Uterus (tissue), 4 donors: ENCODE measurements around the gene METTL3. TPM values are rescaled to one million over a fixed set of nuclear protein-coding genes. Genes with fewer than 3 reads are reported as not detected.

Source experiments
- DNase-seq, 2 donors: peaks; one replicate each; pipeline ENCODE4 v3.0.0-alpha.2; 2019 to 2020
- H3K27ac ChIP-seq, 2 donors: fragments of 200-600 bp; sonication (generic); 1 replicate in 1 of 2; 2 replicates in 1 of 2; pipeline ENCODE4 v1.5.1; 2016 to 2018
- H3K27me3 ChIP-seq, 2 donors: fragments of 200-600 bp; sonication (generic); one replicate each; pipeline ENCODE4 v1.5.1; 2018 to 2019; ENCODE audit warnings: control low read depth in 1 of 2
- H3K36me3 ChIP-seq, 2 donors: fragments of 200-600 bp; sonication (generic); one replicate each; pipeline ENCODE4 v1.5.1; 2019; ENCODE audit warnings: control low read depth in 1 of 2
- H3K4me1 ChIP-seq, 2 donors: fragments of 200-600 bp; sonication (generic); one replicate each; pipeline ENCODE4 v1.5.1; 2018 to 2019; ENCODE audit warnings: control low read depth in 1 of 2
- H3K4me3 ChIP-seq, 2 donors: fragments of 200-600 bp; sonication (generic); 1 replicate in 1 of 2; 2 replicates in 1 of 2; pipeline ENCODE4 v1.5.1; 2018 to 2019; ENCODE audit warnings: mild to moderate bottlenecking in 1 of 2
- H3K9me3 ChIP-seq, 2 donors: fragments of 200-600 bp; sonication (generic); one replicate each; pipeline ENCODE4 v1.5.1; 2019; ENCODE audit warnings: control low read depth in 1 of 2
- CTCF ChIP-seq, 4 experiments: fragments of 200-600 bp in 2 of 4; fragments of 450-650 bp in 2 of 4; sonication (generic) in 2 of 4; IDR thresholded peaks; one replicate each; pipeline ENCODE4 v1.5.1; 2016 to 2019; ENCODE audit warnings: antibody characterized with exemption in 4 of 4, mild to moderate bottlenecking in 2 of 4, moderate library complexity in 1 of 4
- POLR2A ChIP-seq, 2 donors: fragments of 450-650 bp; IDR thresholded peaks; one replicate each; pipeline ENCODE4 v1.6.1; 2016; ENCODE audit warnings: antibody characterized with exemption in 2 of 2, mild to moderate bottlenecking in 1 of 2, moderate library complexity in 1 of 2
- intact Hi-C: fragments of 100-400 bp; cut with DNase I; formaldehyde crosslinking; loops from one replicate; pipeline ENCODE4 v1.15.1; 2023; ENCODE audit warnings: low total_unique reads
- total RNA-seq, 4 donors: library from RNA; depleted of rRNA in 3 of 4; stranded (reverse); fragments of >200 nt in 3 of 4; gene quantifications; one replicate each; pipeline versions ENCODE4 v1.1.0 to v1.2.4, GENCODE V29; 2014 to 2023
- donor health status: DM: yes; HTN: yes; CAD: no.

Gene METTL3
- total RNA-seq, 4 donors from 2014 or later = 47.4 to 101 (median 57.7) TPM

DNA sequence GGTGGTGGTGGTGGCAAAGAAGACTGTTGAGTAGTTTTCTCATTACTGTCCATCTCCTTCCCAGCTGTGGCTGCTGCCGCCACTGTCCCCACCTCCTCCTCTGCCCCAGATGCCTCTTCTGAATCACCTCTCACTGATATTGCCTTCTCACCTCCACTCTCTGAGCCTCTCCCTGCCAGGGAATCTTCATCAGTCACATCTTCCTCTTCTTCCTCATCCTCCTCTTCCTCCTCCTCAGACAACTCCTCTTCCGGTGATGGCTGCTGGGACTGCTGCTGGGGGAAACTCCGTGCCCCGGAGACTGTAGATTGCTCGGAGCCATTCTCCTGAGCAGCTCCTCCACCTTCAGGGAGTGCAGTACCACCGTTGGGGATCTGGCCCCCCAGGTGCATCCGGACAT lies 12.1 kb upstream of the METTL3 start:
- Histone ChIP-seq H3K27me3 (no peaks in the 10 kb centered on the region), H3K4me3 (no peak overlapping the region), H3K27ac (no peak overlapping the region), H3K9me3 (no peaks in the 10 kb centered on the region), H3K36me3 (no peaks in the 10 kb centered on the region), H3K4me1 (no peaks in the 10 kb centered on the region)
- no peak for DNase-seq
- intact Hi-C loops = no loop called here
- no peak for TF ChIP-seq POLR2A (IDR thresholded peaks at IDR 0.05)
- no peak for TF ChIP-seq CTCF (IDR thresholded peaks at IDR 0.05)

GRCh38 chr14:21521501-21521900 lies 10.4 kb upstream of the METTL3 start:
- H3K9me3 ChIP-seq = no peaks in the 10 kb centered on the region
- no peak overlapping the region for H3K4me3 ChIP-seq
- no peaks in the 10 kb centered on the region for H3K4me1 ChIP-seq
- H3K27me3 ChIP-seq = no peaks in the 10 kb centered on the region
- H3K36me3 ChIP-seq = no peaks in the 10 kb centered on the region
- intact Hi-C loops = no loop called here
- no peak for DNase-seq
- TF ChIP-seq CTCF (IDR thresholded peaks at IDR 0.05) (no peak), POLR2A (IDR thresholded peaks at IDR 0.05) (no peak)
- H3K27ac ChIP-seq = no peak overlapping the region

DNA sequence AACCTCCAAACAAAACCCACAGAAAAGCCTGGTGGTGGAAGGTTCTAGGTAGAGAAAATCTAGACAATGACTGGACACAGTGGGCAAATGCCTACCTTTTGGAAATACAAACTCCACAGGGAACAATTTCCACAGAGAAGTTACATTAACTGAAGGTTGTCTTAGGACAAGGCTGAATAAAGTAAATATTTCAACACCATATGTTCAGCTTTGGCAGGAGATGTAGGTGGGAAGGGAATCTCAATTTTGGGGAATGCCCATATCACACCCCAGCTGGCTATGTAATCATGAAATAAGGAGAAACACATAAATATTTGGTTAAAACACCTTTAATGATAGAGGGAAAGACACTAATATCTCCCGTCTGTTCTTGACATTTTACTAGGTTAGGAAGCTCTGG lies 9.6 kb upstream of the METTL3 start:
- H3K27ac ChIP-seq = no peak overlapping the region
- intact Hi-C loops = no loop called here
- no peak for TF ChIP-seq POLR2A (IDR thresholded peaks at IDR 0.05)
- no peak for TF ChIP-seq CTCF (IDR thresholded peaks at IDR 0.05)
- no peak for DNase-seq
- no peaks in the 10 kb centered on the region for H3K4me1 ChIP-seq
- H3K9me3 ChIP-seq = no peaks in the 10 kb centered on the region
- no peaks in the 10 kb centered on the region for H3K27me3 ChIP-seq
- H3K36me3 ChIP-seq = no peaks in the 10 kb centered on the region
- no peak overlapping the region for H3K4me3 ChIP-seq

DNA sequence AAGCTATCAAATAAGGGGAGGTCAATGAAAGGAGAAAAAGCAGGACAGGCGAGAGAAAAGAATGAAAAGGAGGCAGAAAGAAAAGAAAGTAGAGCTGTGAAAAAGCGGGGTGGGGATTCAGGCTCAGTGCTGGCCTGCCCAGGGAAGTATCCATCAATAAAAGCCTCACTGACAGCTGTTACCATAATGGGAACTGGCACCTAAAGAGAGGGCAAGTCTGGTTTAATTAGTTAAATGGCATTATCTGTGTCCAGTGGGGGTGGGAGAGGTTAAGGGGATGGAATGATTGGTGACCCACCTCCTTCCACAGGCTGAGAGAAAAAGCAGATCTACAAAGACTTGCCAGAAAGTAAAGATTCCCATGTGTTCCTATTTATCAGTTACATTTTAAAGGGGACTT lies 7.6 kb upstream of the METTL3 start:
- Histone ChIP-seq H3K27ac (no peak overlapping the region), H3K4me3 (no peak overlapping the region), H3K9me3 (no peaks in the 10 kb centered on the region), H3K27me3 (no peaks in the 10 kb centered on the region), H3K4me1 (no peaks in the 10 kb centered on the region), H3K36me3 (no peaks in the 10 kb centered on the region)
- intact Hi-C loops = no loop called here
- TF ChIP-seq POLR2A (IDR thresholded peaks at IDR 0.05) = no peak
- TF ChIP-seq CTCF (IDR thresholded peaks at IDR 0.05) = no peak
- DNase-seq = no peak

DNA sequence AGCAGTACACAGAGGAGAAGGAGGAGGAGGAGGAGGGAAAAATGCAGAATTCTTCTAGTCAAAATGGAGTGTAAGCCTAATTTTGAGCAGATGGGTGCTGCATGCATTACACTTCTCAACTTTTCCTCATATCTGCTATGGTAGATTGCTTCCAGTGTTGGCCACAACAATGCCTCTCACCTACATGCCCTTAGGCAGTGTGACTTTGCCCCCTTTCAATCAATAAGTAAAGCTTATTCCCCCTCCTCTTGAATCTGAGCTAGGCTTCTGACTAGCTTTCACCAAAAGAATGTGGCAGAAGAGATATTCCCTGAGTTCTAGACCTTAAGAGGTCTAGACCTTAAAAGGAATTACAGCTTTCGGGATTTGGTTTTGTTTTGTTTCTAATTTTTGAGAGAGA lies 3.2 kb upstream of the METTL3 start:
- no peaks in the 10 kb centered on the region for H3K27me3 ChIP-seq
- H3K36me3 ChIP-seq = no peaks in the 10 kb centered on the region
- no peak for DNase-seq
- no peaks in the 10 kb centered on the region for H3K4me1 ChIP-seq
- H3K4me3 ChIP-seq = no peak overlapping the region
- no peak for TF ChIP-seq CTCF (IDR thresholded peaks at IDR 0.05)
- TF ChIP-seq POLR2A (IDR thresholded peaks at IDR 0.05) = no peak
- no peak overlapping the region for H3K27ac ChIP-seq
- no peaks in the 10 kb centered on the region for H3K9me3 ChIP-seq
- intact Hi-C loops = no loop called here
